ENCODE data around the gene CT83.

CT83 gene, protein sequence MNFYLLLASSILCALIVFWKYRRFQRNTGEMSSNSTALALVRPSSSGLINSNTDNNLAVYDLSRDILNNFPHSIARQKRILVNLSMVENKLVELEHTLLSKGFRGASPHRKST

DNA sequence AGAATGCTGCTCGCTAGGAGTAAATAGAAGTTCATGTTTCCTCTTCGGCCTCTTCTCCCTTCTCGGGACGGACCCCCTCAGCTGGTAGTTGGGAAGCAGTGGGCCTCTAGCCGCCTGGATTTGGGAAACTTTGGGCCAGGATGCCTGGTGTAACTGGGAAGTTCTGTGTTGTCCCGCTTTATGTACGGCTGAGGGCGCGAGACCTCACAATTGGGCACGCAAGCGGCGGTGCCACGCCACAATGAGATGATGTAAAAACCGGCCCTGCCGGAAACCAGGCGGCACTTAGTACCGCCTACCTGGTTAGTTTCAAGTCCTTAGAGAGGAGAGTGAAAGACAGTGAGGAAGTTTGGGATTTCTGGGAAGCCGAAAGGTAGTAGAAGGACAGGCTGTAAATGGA is at the start of gene CT83:
Gene CT83, minus strand, starts transcription at position 155 of the 400 bp plus-strand sequence. Its CDS starts 120 bp downstream, at position 35.
- no peak for DNase-seq

DNA sequence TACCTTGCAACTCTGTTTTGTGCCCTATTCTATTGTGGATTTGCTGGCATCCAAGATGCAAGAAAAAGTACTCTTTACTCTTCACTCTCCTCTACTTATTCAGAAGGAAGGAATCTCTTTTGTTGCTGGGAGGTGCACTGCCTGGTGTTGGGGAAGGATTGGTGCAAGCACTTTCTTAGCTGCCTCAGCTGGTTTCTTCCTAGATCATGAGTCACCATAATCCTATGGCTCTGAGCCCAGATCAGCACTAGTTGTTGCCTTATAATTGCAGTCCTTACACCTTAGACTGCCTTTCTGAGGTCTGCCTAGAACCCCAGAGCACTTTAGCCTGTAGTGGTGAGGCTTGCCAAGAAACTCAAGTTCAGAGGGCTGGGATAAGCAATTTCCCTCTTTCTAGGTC is 37.0 kb upstream of the CT83 start:
- no peak for DNase-seq

DNA sequence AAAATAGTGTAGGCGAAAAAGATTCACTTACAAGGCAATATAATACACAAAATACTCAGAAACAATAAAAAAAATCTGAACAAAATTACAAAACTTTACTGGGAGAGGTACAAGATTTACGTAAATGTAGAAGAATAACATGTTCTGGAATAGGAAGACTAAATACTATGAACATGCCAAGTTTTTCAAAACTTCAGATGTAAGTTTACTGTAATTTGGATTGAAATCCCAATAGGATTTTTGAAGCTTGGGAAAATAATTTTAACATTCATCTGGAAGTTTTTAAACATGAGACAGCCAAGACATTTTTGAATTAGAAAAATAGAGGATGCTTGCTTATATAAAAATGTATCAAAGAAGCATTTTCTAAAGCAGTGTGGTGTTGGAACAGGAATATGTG is 30.5 kb upstream of the CT83 start:
- DNase-seq = no peak

DNA sequence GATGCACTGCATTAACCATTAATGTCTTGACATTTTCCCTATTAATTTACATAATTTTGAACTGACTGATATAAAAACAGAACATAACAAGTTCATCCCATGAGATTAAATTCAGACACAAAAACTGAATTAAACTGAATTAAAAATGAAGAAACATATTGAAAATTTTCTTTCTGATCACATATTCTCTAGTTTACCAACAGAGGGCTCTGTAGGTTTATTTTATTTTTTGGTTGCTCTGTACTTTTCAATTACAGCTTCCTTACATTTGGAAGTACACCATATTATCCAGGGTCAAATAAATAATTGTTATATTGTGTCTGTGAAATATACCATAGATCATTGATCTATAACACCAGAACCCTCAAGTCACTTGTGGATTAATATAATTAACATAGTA is 27.3 kb upstream of the CT83 start:
- DNase-seq = no peak

DNA sequence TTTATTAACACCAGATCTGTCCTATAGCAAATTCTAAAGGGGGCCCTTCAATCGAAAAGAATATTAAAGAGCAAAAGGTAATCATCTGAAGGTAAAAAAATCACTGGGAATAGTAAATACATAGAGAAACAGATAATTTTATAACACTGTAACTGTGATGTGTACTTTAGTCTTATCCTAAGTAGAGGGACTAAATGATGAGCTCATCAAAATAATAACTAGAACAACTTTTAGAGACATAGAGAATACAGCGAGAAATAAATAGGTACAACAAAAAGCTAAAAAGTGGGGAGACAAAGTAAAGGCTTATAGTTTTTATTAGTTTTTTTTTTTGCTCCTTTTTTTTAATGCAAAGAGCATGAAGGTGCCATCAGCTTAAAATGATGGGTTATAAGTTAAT is 17.3 kb upstream of the CT83 start:
- no peak for DNase-seq

DNA sequence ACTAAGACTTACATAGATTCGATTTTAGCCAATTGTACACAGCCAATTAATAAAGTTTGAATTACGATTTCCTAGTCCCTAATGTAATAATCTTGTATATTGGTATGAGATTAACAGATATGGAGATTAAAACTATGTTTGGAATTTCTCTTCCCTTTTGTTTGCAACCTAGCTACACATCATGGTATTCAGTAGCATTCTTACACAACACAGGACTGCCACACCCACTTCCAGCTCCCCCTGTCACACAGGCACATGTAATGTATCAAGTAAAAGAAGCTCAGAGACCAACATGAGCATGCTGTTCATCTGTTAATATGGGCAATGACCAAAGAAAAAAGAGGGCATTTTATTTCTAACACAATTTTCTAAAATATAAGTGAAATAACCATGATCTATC is 13.6 kb downstream of the CT83 start:
- no peak for DNase-seq

DNA sequence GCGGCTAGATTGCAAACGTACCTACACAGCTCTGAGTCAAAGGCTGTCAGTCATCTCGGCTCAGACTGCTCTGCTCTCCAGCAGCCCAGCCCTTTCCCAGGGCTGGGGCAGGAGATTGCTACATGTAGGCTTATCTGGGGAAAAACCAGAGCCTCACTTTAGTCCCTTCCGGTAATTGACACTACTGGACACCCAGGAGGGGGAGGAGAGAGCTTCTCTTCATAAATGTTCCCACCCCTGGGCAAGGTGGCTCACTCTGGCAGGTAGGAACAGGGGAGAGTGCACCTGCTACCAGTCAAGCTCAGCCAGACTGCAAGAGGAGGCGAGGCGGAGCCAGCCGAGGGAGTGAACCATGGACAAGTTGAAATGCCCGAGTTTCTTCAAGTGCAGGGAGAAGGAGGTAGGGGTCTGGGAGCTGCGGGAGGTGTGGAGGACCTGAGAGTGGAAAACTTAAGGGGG is 26.4 kb downstream of the CT83 start, which contains the start of gene SLC6A14:
Gene SLC6A14, plus strand, starts transcription at position 249 of the 459 bp plus-strand sequence. Its CDS starts 104 bp downstream, at position 353.
- no peak for DNase-seq

DNA sequence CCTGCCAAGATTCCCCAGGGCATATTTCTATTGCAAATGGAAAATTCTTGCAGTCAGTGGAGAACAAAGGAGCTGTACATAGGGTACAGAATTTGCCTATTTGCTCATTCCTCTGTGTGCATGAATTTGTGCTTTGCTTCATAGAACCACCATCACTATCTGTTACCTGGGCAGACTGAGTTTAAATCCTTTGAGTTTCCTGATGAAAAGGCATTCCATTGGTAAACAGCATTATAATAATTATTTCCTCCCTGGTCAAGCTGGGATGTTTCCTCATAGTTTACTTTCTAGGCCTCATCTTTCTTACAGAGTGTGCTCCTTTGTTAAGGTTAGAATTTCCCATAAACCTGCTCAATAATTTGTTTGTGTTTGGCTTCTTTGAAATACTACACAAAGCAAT is 27.2 kb downstream of the CT83 start:
- no peak for DNase-seq

DNA sequence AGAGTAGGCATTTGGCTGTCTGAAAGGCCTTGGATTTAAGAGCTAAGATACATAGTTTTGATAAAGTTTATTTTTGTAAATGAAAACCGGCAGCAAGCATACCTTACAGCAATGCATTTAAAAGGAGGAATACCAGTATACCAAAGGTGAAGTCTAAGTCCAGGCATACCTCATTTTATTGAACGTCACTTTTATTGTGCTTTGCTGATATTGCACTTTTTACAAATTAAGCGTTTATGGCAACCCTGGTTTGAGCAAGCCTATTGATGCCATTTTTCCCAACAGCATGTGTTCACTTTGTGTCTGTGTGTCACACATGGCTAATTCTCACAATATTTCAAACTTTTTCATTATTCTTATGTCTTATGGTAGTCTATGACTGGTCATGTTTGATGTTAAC is 34.8 kb downstream of the CT83 start:
- DNase-seq = no peak

DNA sequence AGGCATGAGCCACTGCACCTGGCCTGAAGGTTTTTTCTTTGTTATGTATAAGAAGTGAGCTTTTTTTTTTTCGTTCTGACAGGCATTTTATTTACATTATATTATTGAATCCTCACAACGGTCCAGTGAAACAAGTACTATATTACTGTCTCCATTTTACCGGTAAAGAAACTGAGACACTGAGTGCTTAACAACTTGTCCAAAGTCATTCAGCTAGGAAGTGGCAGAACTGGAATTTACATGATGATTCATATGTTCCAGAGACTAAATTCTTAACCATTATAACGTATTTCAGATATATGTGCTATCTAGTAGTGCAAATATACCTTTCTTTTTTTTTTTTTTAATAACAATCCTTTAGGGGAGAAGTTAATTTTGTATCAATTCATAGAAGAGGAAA is 44.8 kb downstream of the CT83 start:
- no peak for DNase-seq

DNA sequence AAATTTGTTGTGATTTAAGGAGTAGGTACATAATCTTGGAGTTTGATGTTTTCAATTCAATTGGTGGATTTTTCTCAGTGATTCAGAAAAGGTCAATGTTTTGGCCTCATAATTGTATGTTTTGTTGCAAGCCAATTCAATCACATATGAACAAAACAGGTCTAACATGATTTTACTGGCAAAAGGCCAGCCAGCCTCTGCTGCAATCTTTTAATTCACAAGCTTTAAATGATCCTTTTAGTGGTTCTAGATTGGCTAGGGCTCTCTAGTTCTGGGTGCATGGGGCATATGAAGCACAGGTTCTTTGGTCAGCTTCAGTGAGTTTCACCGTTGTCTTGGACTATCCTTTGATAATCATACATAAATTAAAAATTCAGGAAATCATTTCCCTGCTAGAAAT is 45.6 kb downstream of the CT83 start:
- DNase-seq = no peak

DNA sequence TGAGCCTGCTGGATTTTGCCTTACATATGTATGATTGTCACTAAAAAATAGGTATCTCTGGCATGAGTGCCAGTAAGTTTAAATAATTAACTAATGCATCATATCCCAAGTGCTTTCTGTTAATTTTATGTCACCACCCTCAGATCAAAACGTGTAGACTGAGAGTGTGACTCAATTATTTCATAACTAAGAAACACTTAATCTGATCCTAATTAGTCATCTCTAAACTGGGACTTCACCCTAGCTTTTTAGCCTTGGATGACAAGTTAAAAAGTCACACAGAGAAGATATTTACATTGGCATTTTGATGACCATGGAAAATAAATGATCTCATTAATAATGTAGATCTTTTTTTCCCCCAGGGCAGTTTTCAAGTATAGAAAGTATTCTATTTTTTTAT is 49.5 kb downstream of the CT83 start:
- no peak for DNase-seq
